ENCODE data around the gene ARHGEF11. TPM values are rescaled to one million over a fixed set of nuclear protein-coding genes. Genes with fewer than 3 reads are reported as not detected.

Gene ARHGEF11
- total and polyA plus RNA-seq, 2 experiments from 2014 or later = 25.0 to 26.9 TPM

- TF ChIP-seq EZH2phosphoT487 (IDR thresholded peaks at IDR 0.05; ENCODE audit: low read depth, severe bottlenecking, unreplicated experiment) (no peak), EZH2 (IDR thresholded peaks at IDR 0.05; ENCODE audit: borderline replicate concordance) (no peak)
- TF ChIP-seq, protein P1, sequence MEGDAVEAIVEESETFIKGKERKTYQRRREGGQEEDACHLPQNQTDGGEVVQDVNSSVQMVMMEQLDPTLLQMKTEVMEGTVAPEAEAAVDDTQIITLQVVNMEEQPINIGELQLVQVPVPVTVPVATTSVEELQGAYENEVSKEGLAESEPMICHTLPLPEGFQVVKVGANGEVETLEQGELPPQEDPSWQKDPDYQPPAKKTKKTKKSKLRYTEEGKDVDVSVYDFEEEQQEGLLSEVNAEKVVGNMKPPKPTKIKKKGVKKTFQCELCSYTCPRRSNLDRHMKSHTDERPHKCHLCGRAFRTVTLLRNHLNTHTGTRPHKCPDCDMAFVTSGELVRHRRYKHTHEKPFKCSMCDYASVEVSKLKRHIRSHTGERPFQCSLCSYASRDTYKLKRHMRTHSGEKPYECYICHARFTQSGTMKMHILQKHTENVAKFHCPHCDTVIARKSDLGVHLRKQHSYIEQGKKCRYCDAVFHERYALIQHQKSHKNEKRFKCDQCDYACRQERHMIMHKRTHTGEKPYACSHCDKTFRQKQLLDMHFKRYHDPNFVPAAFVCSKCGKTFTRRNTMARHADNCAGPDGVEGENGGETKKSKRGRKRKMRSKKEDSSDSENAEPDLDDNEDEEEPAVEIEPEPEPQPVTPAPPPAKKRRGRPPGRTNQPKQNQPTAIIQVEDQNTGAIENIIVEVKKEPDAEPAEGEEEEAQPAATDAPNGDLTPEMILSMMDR (IDR thresholded peaks at IDR 0.05; ENCODE audit: poor library complexity) = no peak
- no peak overlapping the region for H3K4me3 ChIP-seq
- DNase-seq (ENCODE audit: low spot score) = no peak
- no peaks in the 10 kb centered on the region for H3K9me2 ChIP-seq (replicated peaks; ENCODE audit: insufficient read depth)
- 77% methylated on average over 10 of the region's 10 CpGs for WGBS (ENCODE audit: low lambda C conversion rate, missing lambda C conversion rate)
- H3K79me2 ChIP-seq = no peaks in the 10 kb centered on the region
- H3K36me3 ChIP-seq (replicated peaks; ENCODE audit: insufficient read depth, low read depth) = no peaks in the 10 kb centered on the region
- H4K20me1 ChIP-seq (ENCODE audit: insufficient read depth, poor library complexity, severe bottlenecking) = no peaks in the 10 kb centered on the region
- H2AFZ ChIP-seq = no peak overlapping the region
- no peak overlapping the region for H3K4me2 ChIP-seq
- no peaks in the 10 kb centered on the region for H3K9me3 ChIP-seq (ENCODE audit: low read depth)
- no peak overlapping the region for H3K27ac ChIP-seq
- no peaks in the 10 kb centered on the region for H3K27me3 ChIP-seq
- no peaks in the 10 kb centered on the region for H3K4me1 ChIP-seq (ENCODE audit: insufficient read depth)
Observed at GRCh38 chr1:157080714-157081113, 35.2 kb upstream of the ARHGEF11 start.

DNA sequence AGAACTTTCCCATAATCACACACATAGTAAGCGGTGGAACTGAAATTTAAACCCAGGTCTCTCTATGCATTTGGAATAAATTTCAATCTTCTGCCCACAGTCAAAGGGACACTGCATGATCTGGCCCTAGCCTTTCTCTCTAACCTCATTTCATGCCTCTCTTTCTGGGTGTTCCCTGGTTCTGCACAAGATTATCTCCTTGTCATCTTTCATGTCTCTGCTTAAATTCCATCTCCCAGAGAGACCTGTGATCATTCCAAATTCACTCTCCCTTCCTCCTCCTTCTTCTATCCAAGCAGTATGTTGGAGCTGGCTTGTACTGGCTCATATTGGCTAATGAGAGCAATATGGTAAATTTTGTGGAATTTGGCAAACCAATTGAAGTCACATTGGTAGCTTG is 31.9 kb upstream of the ARHGEF11 start:
- peaks cover 2% of the 10 kb centered on the region for H3K27me3 ChIP-seq
- no peak overlapping the region for H3K27ac ChIP-seq
- H3K79me2 ChIP-seq = no peaks in the 10 kb centered on the region
- H3K4me3 ChIP-seq = no peak overlapping the region
- no peaks in the 10 kb centered on the region for H4K20me1 ChIP-seq (ENCODE audit: insufficient read depth, poor library complexity, severe bottlenecking)
- no peaks in the 10 kb centered on the region for H3K9me2 ChIP-seq (replicated peaks; ENCODE audit: insufficient read depth)
- 100% methylated on average over 1 of the region's 1 CpG for WGBS (ENCODE audit: low lambda C conversion rate, missing lambda C conversion rate)
- TF ChIP-seq EZH2phosphoT487 (IDR thresholded peaks at IDR 0.05; ENCODE audit: low read depth, severe bottlenecking, unreplicated experiment) (no peak), EZH2 (IDR thresholded peaks at IDR 0.05; ENCODE audit: borderline replicate concordance) (no peak)
- TF ChIP-seq, protein P1 (IDR thresholded peaks at IDR 0.05; ENCODE audit: poor library complexity) = no peak
- H3K9me3 ChIP-seq (ENCODE audit: low read depth) = no peaks in the 10 kb centered on the region
- H2AFZ ChIP-seq = no peak overlapping the region
- H3K36me3 ChIP-seq (replicated peaks; ENCODE audit: insufficient read depth, low read depth) = no peaks in the 10 kb centered on the region
- no peaks in the 10 kb centered on the region for H3K4me1 ChIP-seq (ENCODE audit: insufficient read depth)
- DNase-seq (ENCODE audit: low spot score) = no peak
- H3K4me2 ChIP-seq = no peak overlapping the region

DNA sequence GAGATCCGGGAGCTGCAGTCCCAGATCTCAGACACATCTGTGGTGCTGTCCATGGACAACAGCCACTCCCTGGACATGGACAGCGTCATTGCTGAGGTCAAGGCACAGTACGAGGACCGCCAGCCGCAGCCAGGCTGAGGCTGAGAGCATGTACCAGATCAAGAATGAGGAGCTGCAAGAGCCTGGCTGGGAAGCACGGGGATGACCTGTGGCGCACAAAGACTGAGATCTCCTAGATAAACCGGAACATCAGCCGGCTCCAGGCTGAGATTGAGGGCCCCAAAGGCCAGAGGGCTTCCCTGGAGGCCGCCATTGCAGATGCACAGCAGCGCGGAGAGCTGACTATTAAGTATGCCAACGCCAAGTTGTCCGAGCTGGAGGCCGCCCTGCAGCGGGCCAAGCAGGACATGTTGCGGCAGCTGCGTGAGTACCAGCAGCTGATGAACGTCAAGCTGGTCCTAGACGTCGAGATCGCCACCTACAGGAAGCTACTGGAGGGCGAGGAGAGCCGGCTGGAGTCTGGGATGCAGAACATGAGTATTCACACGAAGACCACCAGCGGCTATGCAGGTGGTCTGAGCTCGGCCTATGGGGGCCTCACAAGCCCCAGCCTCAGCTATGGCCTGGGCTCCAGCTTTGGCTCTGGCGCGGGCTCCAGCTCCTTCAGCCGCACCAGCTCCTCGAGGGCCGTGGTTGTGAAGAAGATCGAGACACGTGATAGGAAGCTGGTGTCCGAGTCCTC is 28.6 kb upstream of the ARHGEF11 start:
- H3K27me3 ChIP-seq = peaks cover 4% of the 10 kb centered on the region
- peak overlapping the region; percentile 24 for H2AFZ ChIP-seq
- peak; percentile 81 for DNase-seq (ENCODE audit: low spot score)
- H3K4me2 ChIP-seq = peak overlapping the region; percentile 61
- no peaks in the 10 kb centered on the region for H3K36me3 ChIP-seq (replicated peaks; ENCODE audit: insufficient read depth, low read depth)
- H3K4me3 ChIP-seq = no peak overlapping the region
- H3K79me2 ChIP-seq = no peaks in the 10 kb centered on the region
- no peaks in the 10 kb centered on the region for H3K9me2 ChIP-seq (replicated peaks; ENCODE audit: insufficient read depth)
- H4K20me1 ChIP-seq (ENCODE audit: insufficient read depth, poor library complexity, severe bottlenecking) = no peaks in the 10 kb centered on the region
- H3K4me1 ChIP-seq (ENCODE audit: insufficient read depth) = no peaks in the 10 kb centered on the region
- no peaks in the 10 kb centered on the region for H3K9me3 ChIP-seq (ENCODE audit: low read depth)
- WGBS (ENCODE audit: low lambda C conversion rate, missing lambda C conversion rate) = 45% methylated on average over 35 of the region's 35 CpGs
- no peak for TF ChIP-seq EZH2 (IDR thresholded peaks at IDR 0.05; ENCODE audit: borderline replicate concordance)
- TF ChIP-seq EZH2phosphoT487 (IDR thresholded peaks at IDR 0.05; ENCODE audit: low read depth, severe bottlenecking, unreplicated experiment) = no peak
- TF ChIP-seq, protein P1 (IDR thresholded peaks at IDR 0.05; ENCODE audit: poor library complexity) = peak; percentile 69
- H3K27ac ChIP-seq = no peak overlapping the region

All from hepatocyte (in vitro differentiated cells).